Esophagus (tissue), 2 donors: ENCODE data around the gene ERGIC3. TPM values are rescaled to one million over a fixed set of nuclear protein-coding genes. Genes with fewer than 3 reads are reported as not detected.

Experiments
- H3K27ac ChIP-seq, 2 donors: one replicate each; pipeline ENCODE4 v1.5.1; 2013; ENCODE audit warnings: low read depth in 2 of 2, mild to moderate bottlenecking in 2 of 2, inconsistent platforms in 1 of 2, low read length in 1 of 2, moderate library complexity in 1 of 2
- H3K27me3 ChIP-seq, 2 donors: one replicate each; pipeline ENCODE4 v1.6.1; 2013; ENCODE audit warnings: low read length in 2 of 2, control low read depth in 1 of 2, mild to moderate bottlenecking in 1 of 2; ENCODE audit not compliant: insufficient read depth in 2 of 2, control insufficient read depth in 1 of 2
- H3K36me3 ChIP-seq, 2 donors: one replicate each; pipeline ENCODE4 v1.6.1; 2013; ENCODE audit warnings: low read length in 1 of 2; ENCODE audit not compliant: control insufficient read depth in 2 of 2, insufficient read depth in 2 of 2
- H3K4me1 ChIP-seq, 2 donors: one replicate each; pipeline ENCODE4 v1.6.1; 2013; ENCODE audit warnings: low read length in 1 of 2; ENCODE audit not compliant: control insufficient read depth in 2 of 2, insufficient read depth in 2 of 2
- H3K4me3 ChIP-seq, 2 donors: one replicate each; pipeline ENCODE4 v1.5.1; 2013; ENCODE audit warnings: low read length in 2 of 2, mild to moderate bottlenecking in 2 of 2, low read depth in 1 of 2, moderate library complexity in 1 of 2
- H3K9me3 ChIP-seq, 2 donors: one replicate each; pipeline ENCODE4 v1.6.1; 2013; ENCODE audit warnings: mild to moderate bottlenecking in 2 of 2, low read depth in 1 of 2, low read length in 1 of 2, moderate library complexity in 1 of 2; ENCODE audit not compliant: control insufficient read depth in 2 of 2, insufficient read depth in 1 of 2
- WGBS, 2 donors: extraction: QIAGEN DNeasy Blood & Tissue Kit; methylation state at CpG; one replicate each; pipeline ENCODE4 v1.1.7; 2013; 5-methylcytosine and 5-hydroxymethylcytosine counted together
- polyA plus RNA-seq, 2 donors: library from polyadenylated mRNA; stranded (reverse); fragments of 200-250 nt; gene quantifications; one replicate each; pipeline ENCODE4 v1.2.3, GENCODE V29; 2013
- donor health status: healthy with polysubstance abuse.
- donor health status: Bipolar disorder and iron deficiency.

The ERGIC3 gene
- polyA plus RNA-seq, 2 donors, result 104 to 148 TPM

DNA sequence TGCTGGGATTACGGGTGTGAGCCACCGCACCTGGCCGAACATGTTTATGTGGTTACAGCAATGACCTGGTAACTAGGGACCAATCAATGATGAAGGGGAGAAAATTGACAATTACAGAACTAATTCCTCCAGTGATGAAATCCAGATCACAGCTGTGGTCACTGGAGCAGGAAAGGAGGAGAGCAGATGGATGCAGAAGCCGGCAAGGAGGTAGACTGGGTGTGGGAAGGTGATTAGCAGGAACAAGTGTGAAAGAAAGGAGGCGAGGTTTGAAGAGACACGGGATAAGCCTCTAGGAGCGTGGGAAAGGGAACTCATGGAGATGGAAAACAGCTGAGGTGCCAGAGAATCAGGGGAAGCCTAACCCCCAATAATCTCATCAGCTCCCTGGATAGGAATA is 56.6 kb downstream of the ERGIC3 start:
- Histone ChIP-seq H3K36me3 (no peaks in the 10 kb centered on the region), H3K9me3 (no peaks in the 10 kb centered on the region), H3K4me1 (peaks cover 6 to 16% of the 10 kb centered on the region in 2 donors), H3K4me3 (no peak overlapping the region), H3K27me3 (peaks cover 0 to 6% of the 10 kb centered on the region in 2 donors), H3K27ac (no peak overlapping the region)
- 50 to 70% methylated on average over 7 of the region's 7 CpGs for WGBS, 2 donors

- Histone ChIP-seq H3K27me3 (peaks cover 0 to 6% of the 10 kb centered on the region in 2 donors), H3K27ac (no peak overlapping the region), H3K4me3 (no peak overlapping the region), H3K36me3 (no peaks in the 10 kb centered on the region), H3K9me3 (no peaks in the 10 kb centered on the region), H3K4me1 (peaks cover 6 to 16% of the 10 kb centered on the region in 2 donors)
- 82 to 84% methylated on average over 22 of the region's 22 CpGs for WGBS, 2 donors
These were observed 57.3 kb downstream of the ERGIC3 start for GRCh38 chr20:35598899-35599775.

GRCh38 chr20:35599776-35600120 is 57.9 kb downstream of the ERGIC3 start:
- no peak overlapping the region for H3K27ac ChIP-seq
- peaks cover 0 to 6% of the 10 kb centered on the region in 2 donors for H3K27me3 ChIP-seq
- peaks cover 6 to 16% of the 10 kb centered on the region in 2 donors for H3K4me1 ChIP-seq
- H3K9me3 ChIP-seq, result no peaks in the 10 kb centered on the region
- no peak overlapping the region for H3K4me3 ChIP-seq
- WGBS, 2 donors, result 93 to 95% methylated on average over 9 of the region's 9 CpGs
- H3K36me3 ChIP-seq, result no peaks in the 10 kb centered on the region

DNA sequence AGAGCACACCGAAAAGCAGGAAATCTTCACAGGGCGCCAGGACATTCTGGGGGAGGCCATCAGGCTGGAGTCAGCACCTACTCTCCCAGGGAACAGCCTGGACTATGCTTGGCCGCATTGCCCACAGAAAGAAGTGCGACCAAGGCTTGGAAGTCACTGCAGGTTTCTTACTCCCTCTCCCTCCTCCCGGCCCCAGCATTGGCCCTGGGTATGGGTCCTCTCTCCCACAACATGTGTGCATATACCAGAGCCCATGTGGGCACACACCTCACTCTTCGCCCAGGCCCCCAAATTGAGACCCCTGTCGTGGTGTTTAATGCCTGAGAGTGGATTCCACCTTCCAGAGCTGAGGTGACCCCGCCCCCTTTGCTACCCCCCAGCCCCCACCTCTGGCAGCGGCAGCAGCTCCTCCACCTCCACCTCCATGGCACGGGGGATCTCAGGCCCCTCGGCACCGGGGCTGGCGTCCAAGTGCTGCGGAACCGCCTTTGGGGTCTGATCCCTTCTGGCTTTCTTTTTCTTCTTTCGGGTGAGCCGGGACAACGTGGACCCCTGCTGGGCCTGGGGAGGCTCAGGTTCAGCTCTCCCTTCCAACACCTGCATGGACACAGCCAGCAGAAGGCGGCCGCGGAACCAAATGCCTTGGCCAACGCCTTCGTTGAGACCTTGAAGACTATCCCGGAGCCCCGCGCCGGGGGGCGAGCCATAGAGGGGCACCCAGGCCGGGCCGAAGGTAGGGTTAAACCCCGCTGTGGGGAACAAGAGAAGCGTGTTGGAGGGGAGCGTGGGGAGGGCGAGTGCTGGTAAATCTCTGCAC is 58.5 kb downstream of the ERGIC3 start:
- Histone ChIP-seq H3K9me3 (no peaks in the 10 kb centered on the region), H3K4me1 (peaks cover 4 to 15% of the 10 kb centered on the region in 2 donors), H3K4me3 (peak overlapping the region; percentile 12 to 32), H3K27ac (no peak overlapping the region), H3K36me3 (no peaks in the 10 kb centered on the region), H3K27me3 (peaks cover 0 to 6% of the 10 kb centered on the region in 2 donors)
- WGBS, 2 donors, result 32 to 33% methylated on average over 32 to 34 of the region's 34 CpGs

- no peaks in the 10 kb centered on the region for H3K9me3 ChIP-seq
- H3K4me3 ChIP-seq, result peak overlapping the region; percentile 32 to 47
- peaks cover 3 to 12% of the 10 kb centered on the region in 2 donors for H3K4me1 ChIP-seq
- 1% methylated on average over 80 to 103 of the region's 103 CpGs for WGBS, 2 donors
- H3K27me3 ChIP-seq, result peaks cover 0 to 6% of the 10 kb centered on the region in 2 donors
- no peak overlapping the region for H3K27ac ChIP-seq
- H3K36me3 ChIP-seq, result no peaks in the 10 kb centered on the region
These were observed 59.4 kb downstream of the ERGIC3 start for GRCh38 chr20:35600993-35601973.

DNA sequence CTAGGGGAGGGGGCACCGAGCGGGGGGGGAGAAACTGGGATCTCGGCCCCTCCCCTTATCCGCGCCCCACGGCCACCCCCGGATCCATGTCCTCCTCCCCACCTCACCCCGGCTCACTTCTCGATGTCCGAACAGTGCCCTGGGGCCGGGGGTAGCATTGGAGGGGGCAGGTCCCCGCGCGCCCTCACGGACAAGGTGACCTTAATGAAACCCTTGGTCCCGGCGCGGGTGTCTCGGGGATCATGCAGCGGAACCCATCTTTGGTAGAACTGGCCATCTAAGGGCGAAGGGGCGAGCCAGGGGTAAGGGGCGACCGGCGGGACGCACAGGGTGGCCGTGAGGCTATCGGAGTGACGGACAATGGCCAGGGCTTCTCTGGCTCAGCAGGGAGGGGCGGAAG is 60.1 kb downstream of the ERGIC3 start:
- H3K9me3 ChIP-seq, result no peaks in the 10 kb centered on the region
- H3K4me3 ChIP-seq, result peak overlapping the region; percentile 32 to 47
- H3K36me3 ChIP-seq, result no peaks in the 10 kb centered on the region
- 31 to 32% methylated on average over 28 to 30 of the region's 30 CpGs for WGBS, 2 donors
- peaks cover 0 to 6% of the 10 kb centered on the region in 2 donors for H3K27me3 ChIP-seq
- peaks cover 3 to 12% of the 10 kb centered on the region in 2 donors for H3K4me1 ChIP-seq
- no peak overlapping the region for H3K27ac ChIP-seq

DNA sequence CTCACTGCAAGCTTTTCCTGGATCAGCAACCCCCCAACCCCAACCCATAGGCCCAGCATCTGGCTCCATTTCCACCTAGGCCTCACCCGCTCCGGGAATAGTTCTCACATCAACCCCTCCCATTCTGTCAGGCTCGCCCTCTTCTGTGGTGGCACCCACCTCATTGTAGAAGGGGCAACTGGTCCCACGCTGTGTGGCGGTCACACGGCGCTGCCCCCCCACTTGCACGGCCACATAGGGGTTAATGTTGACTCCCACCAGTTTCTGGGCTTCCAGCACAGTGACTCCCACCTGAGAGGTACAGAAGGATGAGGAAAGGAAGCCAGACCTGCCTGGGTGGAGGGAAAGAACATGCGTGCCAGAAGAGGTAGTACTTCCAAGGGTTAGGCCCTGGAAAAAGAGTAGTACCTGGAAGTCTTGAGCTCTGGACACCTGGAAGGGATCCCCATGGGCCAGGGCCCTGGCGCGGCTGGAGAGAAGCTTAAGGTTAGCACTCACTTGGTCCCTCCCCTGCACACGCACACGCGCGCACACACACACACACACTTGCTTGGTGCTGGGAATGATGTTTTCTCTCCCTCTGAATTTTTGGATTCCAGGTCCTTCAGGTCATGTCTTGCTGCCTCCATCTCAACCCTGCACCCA is 61.1 kb downstream of the ERGIC3 start:
- peaks cover 3 to 18% of the 10 kb centered on the region in 2 donors for H3K4me1 ChIP-seq
- H3K36me3 ChIP-seq, result no peaks in the 10 kb centered on the region
- no peak overlapping the region for H3K4me3 ChIP-seq
- H3K27me3 ChIP-seq, result peaks cover 0 to 6% of the 10 kb centered on the region in 2 donors
- no peaks in the 10 kb centered on the region for H3K9me3 ChIP-seq
- WGBS, 2 donors, result 93% methylated on average over 15 of the region's 15 CpGs
- no peak overlapping the region for H3K27ac ChIP-seq

DNA sequence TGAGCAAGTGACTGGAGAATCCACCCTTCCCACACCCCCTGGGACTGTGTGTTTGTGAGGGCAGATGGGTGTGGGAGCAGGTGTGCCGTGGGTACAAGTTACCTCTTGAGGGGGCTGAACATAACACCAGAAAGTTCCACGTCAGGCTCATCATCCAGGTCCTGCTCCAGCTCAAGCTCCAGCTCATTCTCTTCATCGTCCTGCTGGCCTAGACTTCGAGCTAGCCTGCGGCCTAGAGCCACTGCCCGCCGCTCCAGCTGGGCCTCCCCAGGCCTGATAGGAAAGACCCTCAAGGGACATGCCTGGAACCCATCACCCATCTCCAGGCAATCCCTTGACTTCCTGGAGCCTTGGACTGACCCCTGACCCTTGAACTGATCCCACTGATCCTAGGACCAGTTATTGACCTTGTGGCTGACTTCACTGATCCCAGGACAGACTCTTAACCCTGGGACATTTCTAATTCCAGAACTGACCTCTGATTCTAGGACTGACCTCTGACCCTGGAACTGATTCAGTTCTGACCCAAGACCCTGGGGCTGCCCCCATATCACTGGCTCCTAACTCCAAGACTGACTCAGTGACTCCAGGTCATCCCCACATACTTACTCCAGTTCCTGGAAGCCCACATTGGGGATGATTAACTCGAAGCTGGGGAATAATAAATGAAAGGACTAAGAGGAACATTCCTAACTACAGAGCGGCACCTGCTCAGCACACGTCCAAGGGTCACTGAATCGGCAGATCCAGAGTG is 62.0 kb downstream of the ERGIC3 start:
- H3K27ac ChIP-seq, result no peak overlapping the region
- WGBS, 2 donors, result 87 to 90% methylated on average over 11 of the region's 11 CpGs
- H3K4me3 ChIP-seq, result no peak overlapping the region
- no peaks in the 10 kb centered on the region for H3K36me3 ChIP-seq
- no peaks in the 10 kb centered on the region for H3K9me3 ChIP-seq
- H3K4me1 ChIP-seq, result peaks cover 1 to 18% of the 10 kb centered on the region in 2 donors
- H3K27me3 ChIP-seq, result peaks cover 0 to 6% of the 10 kb centered on the region in 2 donors
